Kidney (tissue), 14 donors: ENCODE data around the gene COL4A5. TPM values are rescaled to one million over a fixed set of nuclear protein-coding genes. Genes with fewer than 3 reads are reported as not detected.

ENCODE experiments used
- DNase-seq, 5 donors: peaks; one replicate each; pipeline ENCODE4 v3.0.0-alpha.2; 2013 to 2020
- FAIRE-seq: peaks from 2 replicates; lab custom pipeline; 2012; peaks lifted over from hg19 to GRCh38; lab: Jason Lieb, UNC
- H3K27ac ChIP-seq, 2 donors: one replicate each; pipeline ENCODE4 v1.7.0; 2013; ENCODE audit warnings: low read depth in 2 of 2, low read length in 2 of 2, inconsistent platforms in 1 of 2
- H3K27me3 ChIP-seq: one replicate; pipeline ENCODE4 v1.7.1; 2013; ENCODE audit warnings: low read length, inconsistent platforms; ENCODE audit not compliant: control insufficient read depth, insufficient read depth
- H3K36me3 ChIP-seq, 3 donors: one replicate each; pipeline versions ENCODE4 v1.7.0 to v1.7.1; 2013; ENCODE audit warnings: low read length in 3 of 3, control low read depth in 1 of 3, inconsistent platforms in 1 of 3; ENCODE audit not compliant: insufficient read depth in 3 of 3, control insufficient read depth in 2 of 3
- H3K4me1 ChIP-seq, 3 donors: one replicate each; pipeline versions ENCODE4 v1.7.0 to v1.7.1; 2013; ENCODE audit warnings: low read length in 3 of 3, inconsistent platforms in 1 of 3, low read depth in 1 of 3; ENCODE audit not compliant: control insufficient read depth in 2 of 3, insufficient read depth in 2 of 3
- H3K4me3 ChIP-seq, 3 donors: one replicate each; pipeline versions ENCODE4 v1.7.0 to v1.8.1; 2013; ENCODE audit warnings: low read length in 3 of 3, control low read depth in 1 of 3, inconsistent platforms in 1 of 3
- H3K9ac ChIP-seq, 3 donors: one replicate each; pipeline versions ENCODE4 v1.7.0 to v1.7.1; 2013; ENCODE audit warnings: low read length in 3 of 3, control low read depth in 1 of 3, inconsistent platforms in 1 of 3
- H3K9me3 ChIP-seq, 3 donors: one replicate each; pipeline versions ENCODE4 v1.7.0 to v1.7.1; 2013; ENCODE audit warnings: low read length in 3 of 3, control low read depth in 1 of 3, inconsistent platforms in 1 of 3; ENCODE audit not compliant: control insufficient read depth in 2 of 3, insufficient read depth in 1 of 3
- intact Hi-C: fragments of 100-400 bp; cut with DNase I; formaldehyde crosslinking; loops from one replicate; pipeline ENCODE4 v1.11.1; 2022
- polyA plus RNA-seq: library from polyadenylated mRNA; stranded (reverse); fragments of 350-450 nt; fragmentation: Illumina TruSeq; extraction: RNeasy Lipid Tissue Mini Kit (QIAGEN cat#74804); gene quantifications from one replicate; pipeline ENCODE4 v1.2.3, GENCODE V29; 2014; ENCODE audit warnings: low read depth, low replicate concordance; ENCODE audit not compliant: insufficient read depth
- total RNA-seq: library from RNA; stranded (reverse); fragmentation: NEBNext Ultra II Directional; extraction: Animal tissue kit (Norgen Biotek cat#: 25700); gene quantifications from one replicate; pipeline ENCODE4 v1.2.1, GENCODE V29; 2021
- TF ChIP-seq, protein P1 (sequence below): IDR thresholded peaks from 3 replicates; pipeline ENCODE4 v1.5.1; 2012; ENCODE audit warnings: mild to moderate bottlenecking, moderate library complexity, borderline replicate concordance; ENCODE audit not compliant: insufficient read depth; ENCODE audit errors: extremely low read depth
- donor health status: control.
- donor health status: control.
- donor health status: control.
- donor health status: control.
- donor health status: control.
- donor health status: DM: yes; HTN: yes; CAD: no.
- donor health status: Normal renal cell carcinoma (clear cell type).

COL4A5 gene
- total and polyA plus RNA-seq, 2 donors from 2014 or later, result 11.9 to 23.9 TPM

DNA sequence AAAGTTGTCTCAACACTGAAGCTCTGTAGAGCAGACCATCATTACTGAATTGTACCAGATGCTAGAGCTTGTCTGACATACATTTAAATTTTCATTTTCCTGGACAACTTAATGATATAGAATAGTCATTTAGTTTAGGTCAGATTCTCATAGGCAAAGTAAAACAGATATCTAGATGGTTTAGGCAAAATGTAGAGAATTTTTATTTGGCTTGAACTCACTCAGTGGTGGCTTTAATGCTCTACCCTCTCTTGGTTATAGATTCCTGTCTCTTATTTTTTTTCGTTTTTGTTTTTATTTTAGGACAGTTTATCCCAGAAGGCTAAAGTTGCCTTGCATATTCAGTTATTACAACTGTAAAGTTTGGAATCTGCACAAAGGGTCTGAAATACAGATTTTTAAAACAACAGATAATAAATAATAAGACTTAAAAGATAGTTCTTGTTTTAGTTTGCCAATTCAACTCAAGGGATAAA is 300.7 kb downstream of the COL4A5 start:
- no peak for FAIRE-seq
- Histone ChIP-seq H3K27ac (no peak overlapping the region), H3K27me3 (peaks cover 18% of the 10 kb centered on the region), H3K4me1 (no peaks in the 10 kb centered on the region), H3K4me3 (no peak overlapping the region), H3K36me3 (no peaks in the 10 kb centered on the region), H3K9ac (no peak overlapping the region), H3K9me3 (no peaks in the 10 kb centered on the region)
- TF ChIP-seq, protein P1, sequence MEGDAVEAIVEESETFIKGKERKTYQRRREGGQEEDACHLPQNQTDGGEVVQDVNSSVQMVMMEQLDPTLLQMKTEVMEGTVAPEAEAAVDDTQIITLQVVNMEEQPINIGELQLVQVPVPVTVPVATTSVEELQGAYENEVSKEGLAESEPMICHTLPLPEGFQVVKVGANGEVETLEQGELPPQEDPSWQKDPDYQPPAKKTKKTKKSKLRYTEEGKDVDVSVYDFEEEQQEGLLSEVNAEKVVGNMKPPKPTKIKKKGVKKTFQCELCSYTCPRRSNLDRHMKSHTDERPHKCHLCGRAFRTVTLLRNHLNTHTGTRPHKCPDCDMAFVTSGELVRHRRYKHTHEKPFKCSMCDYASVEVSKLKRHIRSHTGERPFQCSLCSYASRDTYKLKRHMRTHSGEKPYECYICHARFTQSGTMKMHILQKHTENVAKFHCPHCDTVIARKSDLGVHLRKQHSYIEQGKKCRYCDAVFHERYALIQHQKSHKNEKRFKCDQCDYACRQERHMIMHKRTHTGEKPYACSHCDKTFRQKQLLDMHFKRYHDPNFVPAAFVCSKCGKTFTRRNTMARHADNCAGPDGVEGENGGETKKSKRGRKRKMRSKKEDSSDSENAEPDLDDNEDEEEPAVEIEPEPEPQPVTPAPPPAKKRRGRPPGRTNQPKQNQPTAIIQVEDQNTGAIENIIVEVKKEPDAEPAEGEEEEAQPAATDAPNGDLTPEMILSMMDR, result no peak
- DNase-seq, result no peak
- intact Hi-C loops, result no loop called here

Other genes with a start within 250 kb of the COL4A5 start
- gene COL4A6, start 1.4 kb upstream of the COL4A5 start, total RNA-seq, result 3.3 TPM
- gene COL4A6, start 1.4 kb upstream of the COL4A5 start, polyA plus RNA-seq, result 4.1 TPM